ENCODE measurements around the gene ELP5. TPM values are rescaled to one million over a fixed set of nuclear protein-coding genes. Genes with fewer than 3 reads are reported as not detected.

ELP5 gene
- total and polyA plus RNA-seq, 10 of the 15 experiments (the other 5 are each of a cell fraction or from before 2014, with no cell fraction given): 41.1 to 109 (median 77.5) TPM

DNA sequence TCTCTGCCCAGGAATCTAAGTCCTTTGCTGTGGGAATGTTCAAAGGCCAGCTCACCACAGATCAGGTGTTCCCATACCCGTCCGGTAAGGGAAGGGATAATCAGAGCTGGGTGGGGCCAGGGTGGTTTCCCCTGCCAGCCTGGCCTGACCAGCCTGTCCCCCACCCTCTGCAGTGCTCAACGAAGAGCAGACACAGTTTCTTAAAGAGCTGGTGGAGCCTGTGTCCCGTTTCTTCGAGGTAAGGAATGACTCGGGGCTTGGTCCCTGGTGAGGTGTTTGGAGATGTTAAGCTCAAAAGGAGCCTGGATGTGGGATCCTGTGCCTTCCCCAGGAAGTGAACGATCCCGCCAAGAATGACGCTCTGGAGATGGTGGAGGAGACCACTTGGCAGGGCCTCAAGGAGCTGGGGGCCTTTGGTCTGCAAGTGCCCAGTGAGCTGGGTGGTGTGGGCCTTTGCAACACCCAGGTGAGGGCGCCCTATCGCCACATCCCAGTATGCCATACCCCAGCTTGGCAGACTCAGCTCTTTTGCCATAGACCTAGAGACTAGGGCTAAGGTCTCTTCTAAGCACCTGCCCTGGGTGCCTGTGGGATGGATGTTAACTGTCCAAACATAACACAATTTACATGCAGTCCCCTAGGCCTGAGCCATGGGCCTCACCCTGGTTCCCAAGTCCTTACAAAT is 31.3 kb upstream of the ELP5 start:
- H3K9me3 ChIP-seq (replicated peaks; ENCODE audit: control insufficient read depth, insufficient read depth, low read length): no peaks in the 10 kb centered on the region
- DNase-seq (ENCODE audit: low read depth, low spot score) (no peak), ATAC-seq (peak; percentile 80), FAIRE-seq (peak; percentile 54)
- ChIA-PET POLR2A (interaction anchor here (0.5 to 5.9 kb wide), 15 partner anchors 10 to 1734 kb away, joined by 3 to 60 read pairs (median 4); partner anchors contain the start of genes CTDNEP1, DVL2, ELP5 and GABARAP), SMC1A (ENCODE audit: uncharacterized antibody, unreplicated experiment) (interaction anchor here (0.6 to 4.8 kb wide), 12 partner anchors 14 to 175 kb away, joined by 3 to 34 read pairs (median 5); partner anchors contain the start of genes DVL2, GABARAP and PHF23), RAD21 (ENCODE audit: unreplicated experiment) (interaction anchor here (0.5 to 3.2 kb wide), 17 partner anchors 14 to 364 kb away, joined by 3 to 51 read pairs (median 4); partner anchors contain the start of genes CTDNEP1, DVL2, ELP5 and GABARAP), CTCF (interaction anchor here (0.6 to 5.1 kb wide), 21 partner anchors 12 to 175 kb away, joined by 3 to 70 read pairs (median 5); partner anchors contain the start of genes ACAP1, DVL2, GABARAP and PHF23)
- peaks cover 12% of the 10 kb centered on the region for H3K4me1 ChIP-seq (ENCODE audit: control insufficient read depth, insufficient read depth, low read length)
- WGBS (ENCODE audit: insufficient coverage, insufficient replicate concordance, low lambda C conversion rate, missing lambda C conversion rate): 37% methylated on average over 11 of the region's 11 CpGs
- no TSS peak for BruUV-seq (replicated peaks)
- no peak overlapping the region for H2AFZ ChIP-seq (ENCODE audit: control insufficient read depth, low read depth, low read length)
- in situ Hi-C loops (cut with MboI): no loop called here
- H3K36me3 ChIP-seq (ENCODE audit: control insufficient read depth in 2 of 2, insufficient read depth in 2 of 2, low read length in 1 of 2): peaks cover 11 to 12% of the 10 kb centered on the region in 2 experiments
- H4K20me1 ChIP-seq (ENCODE audit: control insufficient read depth, insufficient read depth): no peaks in the 10 kb centered on the region
- H3K9ac ChIP-seq (ENCODE audit: control insufficient read depth, insufficient read depth, low read length): peak overlapping the region; percentile 86
- peaks cover 14% of the 10 kb centered on the region for H3K79me2 ChIP-seq (ENCODE audit: control insufficient read depth, insufficient read depth, low read length)
- peak overlapping the region; percentile 97 for H3K4me2 ChIP-seq (ENCODE audit: control insufficient read depth, insufficient read depth)
- TF ChIP-seq, protein P1, sequence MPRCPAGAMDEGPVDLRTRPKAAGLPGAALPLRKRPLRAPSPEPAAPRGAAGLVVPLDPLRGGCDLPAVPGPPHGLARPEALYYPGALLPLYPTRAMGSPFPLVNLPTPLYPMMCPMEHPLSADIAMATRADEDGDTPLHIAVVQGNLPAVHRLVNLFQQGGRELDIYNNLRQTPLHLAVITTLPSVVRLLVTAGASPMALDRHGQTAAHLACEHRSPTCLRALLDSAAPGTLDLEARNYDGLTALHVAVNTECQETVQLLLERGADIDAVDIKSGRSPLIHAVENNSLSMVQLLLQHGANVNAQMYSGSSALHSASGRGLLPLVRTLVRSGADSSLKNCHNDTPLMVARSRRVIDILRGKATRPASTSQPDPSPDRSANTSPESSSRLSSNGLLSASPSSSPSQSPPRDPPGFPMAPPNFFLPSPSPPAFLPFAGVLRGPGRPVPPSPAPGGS (IDR thresholded peaks at IDR 0.05; ENCODE audit: borderline replicate concordance, insufficient read depth, low read depth, low read length, poor library complexity, severe bottlenecking): peak; percentile 11
- TF ChIP-seq MYC (IDR thresholded peaks at IDR 0.05; ENCODE audit: insufficient read depth, insufficient read length, insufficient replicate concordance, low read length, severe bottlenecking) (no peak), SMC3 (IDR thresholded peaks at IDR 0.05; ENCODE audit: borderline replicate concordance, low read length) (peak; percentile 53; the same call in 1 of the 2 replicates), POLR2A (IDR thresholded peaks at IDR 0.05; ENCODE audit: low read depth, low read length) (0 out of 2 replicates have a peak, but pooled peaks have one; percentile 41), RAD21 (IDR thresholded peaks at IDR 0.05; ENCODE audit: insufficient read depth, low read depth, low read length) (peak; percentile 45), CBX3 (IDR thresholded peaks at IDR 0.05; ENCODE audit: borderline replicate concordance, low read depth) (no peak), HCFC1 (IDR thresholded peaks at IDR 0.05; ENCODE audit: low read length) (0 out of 2 replicates have a peak, but pooled peaks have one; percentile 28), FOXM1 (IDR thresholded peaks at IDR 0.05; ENCODE audit: low read depth, low read length) (peak; percentile 38; the same call in 1 of the 2 replicates), CHD1 (IDR thresholded peaks at IDR 0.05; ENCODE audit: low read depth, low read length) (0 out of 2 replicates have a peak, but pooled peaks have one; percentile 10), SMARCA5 (IDR thresholded peaks at IDR 0.05) (peak; percentile 79), RUNX3 (IDR thresholded peaks at IDR 0.05; ENCODE audit: low read length) (0 out of 2 replicates have a peak, but pooled peaks have one; percentile 5), ZNF24 (IDR thresholded peaks at IDR 0.05) (no peak), BRCA1 (IDR thresholded peaks at IDR 0.05; ENCODE audit: low read depth, low read length) (no peak)
- TF ChIP-seq, protein P2, sequence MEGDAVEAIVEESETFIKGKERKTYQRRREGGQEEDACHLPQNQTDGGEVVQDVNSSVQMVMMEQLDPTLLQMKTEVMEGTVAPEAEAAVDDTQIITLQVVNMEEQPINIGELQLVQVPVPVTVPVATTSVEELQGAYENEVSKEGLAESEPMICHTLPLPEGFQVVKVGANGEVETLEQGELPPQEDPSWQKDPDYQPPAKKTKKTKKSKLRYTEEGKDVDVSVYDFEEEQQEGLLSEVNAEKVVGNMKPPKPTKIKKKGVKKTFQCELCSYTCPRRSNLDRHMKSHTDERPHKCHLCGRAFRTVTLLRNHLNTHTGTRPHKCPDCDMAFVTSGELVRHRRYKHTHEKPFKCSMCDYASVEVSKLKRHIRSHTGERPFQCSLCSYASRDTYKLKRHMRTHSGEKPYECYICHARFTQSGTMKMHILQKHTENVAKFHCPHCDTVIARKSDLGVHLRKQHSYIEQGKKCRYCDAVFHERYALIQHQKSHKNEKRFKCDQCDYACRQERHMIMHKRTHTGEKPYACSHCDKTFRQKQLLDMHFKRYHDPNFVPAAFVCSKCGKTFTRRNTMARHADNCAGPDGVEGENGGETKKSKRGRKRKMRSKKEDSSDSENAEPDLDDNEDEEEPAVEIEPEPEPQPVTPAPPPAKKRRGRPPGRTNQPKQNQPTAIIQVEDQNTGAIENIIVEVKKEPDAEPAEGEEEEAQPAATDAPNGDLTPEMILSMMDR (IDR thresholded peaks at IDR 0.05 in 2 of 3, conservative IDR thresholded peaks at IDR 0.05 in 1 of 3; ENCODE audit: control insufficient read depth in 2 of 3, extremely low read depth in 1 of 3, insufficient read depth in 1 of 3, low read depth in 3 of 3, low read length in 3 of 3): peak; percentile 59 to 76 (median 62)
- H3K4me3 ChIP-seq: peak overlapping the region; percentile 81
- peak overlapping the region; percentile 92 for H3K27ac ChIP-seq (ENCODE audit: control insufficient read depth, insufficient read depth)
- H3K27me3 ChIP-seq (replicated peaks in 1 of 2; ENCODE audit: control insufficient read depth in 2 of 2, insufficient read depth in 2 of 2, low read length in 1 of 2): no peaks in the 10 kb centered on the region
- intact Hi-C loops (cut with micrococcal nuclease; ENCODE audit: unreplicated experiment): no loop called here
